HG02623 (cell line): ENCODE results near the gene SSH2.
"Not testable (repeated sequence)": the region's sequence is repeated elsewhere in the genome, so short reads cannot be mapped to it uniquely, and the experiment has no call there.

Source experiments
- ATAC-seq: cut with Tn5 transposase; IDR thresholded peaks from one replicate; pipeline ENCODE4 v1.9.1; 2021; ENCODE audit warnings: moderate library complexity; ENCODE audit not compliant: unreplicated experiment

Gene SSH2

GRCh38 chr17:29874931-29875596 lies 55.0 kb downstream of the SSH2 start:
- no peak for ATAC-seq

- ATAC-seq = not testable (repeated sequence)
These were observed 55.7 kb downstream of the SSH2 start for GRCh38 chr17:29874358-29874757.

GRCh38 chr17:29873476-29873875 lies 56.6 kb downstream of the SSH2 start:
- no peak for ATAC-seq

GRCh38 chr17:29870836-29871465 lies 59.1 kb downstream of the SSH2 start:
- no peak for ATAC-seq

- ATAC-seq = no peak
These were observed 62.3 kb downstream of the SSH2 start for GRCh38 chr17:29867643-29868181.

GRCh38 chr17:29866746-29867404 lies 63.2 kb downstream of the SSH2 start:
- no peak for ATAC-seq

GRCh38 chr17:29864615-29865014 lies 65.4 kb downstream of the SSH2 start:
- no peak for ATAC-seq

GRCh38 chr17:29864123-29864522 lies 65.9 kb downstream of the SSH2 start:
- not testable (repeated sequence) for ATAC-seq

- ATAC-seq = no peak
These were observed 67.1 kb downstream of the SSH2 start for GRCh38 chr17:29862951-29863350.

- no peak for ATAC-seq
These were observed 67.9 kb downstream of the SSH2 start for GRCh38 chr17:29862127-29862526.

- not testable (repeated sequence) for ATAC-seq
These were observed 70.6 kb downstream of the SSH2 start for GRCh38 chr17:29859445-29859844.

- no peak for ATAC-seq
These were observed 72.2 kb downstream of the SSH2 start for GRCh38 chr17:29857823-29858222.

- not testable (repeated sequence) for ATAC-seq
These were observed 72.9 kb downstream of the SSH2 start for GRCh38 chr17:29857105-29857504.

GRCh38 chr17:29855686-29856085 lies 74.3 kb downstream of the SSH2 start:
- no peak for ATAC-seq

- ATAC-seq = no peak
These were observed 81.3 kb downstream of the SSH2 start for GRCh38 chr17:29848737-29849136.

GRCh38 chr17:29847527-29848400 lies 82.3 kb downstream of the SSH2 start:
- no peak for ATAC-seq

GRCh38 chr17:29847118-29847517 lies 82.9 kb downstream of the SSH2 start:
- ATAC-seq = no peak

GRCh38 chr17:29846298-29846697 lies 83.7 kb downstream of the SSH2 start:
- ATAC-seq = no peak

- no peak for ATAC-seq
These were observed 85.5 kb downstream of the SSH2 start for GRCh38 chr17:29844339-29845048.

GRCh38 chr17:29840884-29841283 lies 89.1 kb downstream of the SSH2 start:
- no peak for ATAC-seq
